Naive thymus-derived CD4-positive, alpha-beta T cell (primary cell): ENCODE measurements around the gene RAPGEF5. TPM values are rescaled to one million over a fixed set of nuclear protein-coding genes. Genes with fewer than 3 reads are reported as not detected.

ENCODE experiments used
- ATAC-seq: fragments of 150-1000 bp; cut with Tn5 transposase; 2 replicates; pipeline ENCODE4 v1.10.0; 2021; ENCODE audit warnings: mild to moderate bottlenecking, moderate library complexity
- CTCF ChIA-PET: fragments of 350-600 bp; sonication (Branson Sonifier 250); formaldehyde crosslinking; loops from one replicate; lab custom pipeline; 2021; ENCODE audit warnings: antibody characterized with exemption; lab: Charles Lee
- POLR2A ChIA-PET: fragments of 350-600 bp; sonication (Branson Sonifier 250); formaldehyde crosslinking; loops from one replicate; lab custom pipeline; 2021; ENCODE audit warnings: antibody characterized with exemption, inconsistent platforms; lab: Charles Lee
- DNase-seq, 9 donors: peaks; one replicate each; pipeline versions ENCODE4 v3.0.0 to v3.0.0-alpha.2; 2020 to 2022; ENCODE audit warnings: mixed read lengths in 1 of 9
- H3K27ac ChIP-seq: one replicate; pipeline ENCODE4 v1.7.0; 2013; ENCODE audit warnings: mild to moderate bottlenecking, low read depth, low read length, moderate library complexity
- H3K27me3 ChIP-seq, 2 donors: one replicate each; pipeline ENCODE4 v1.7.0; 2013; ENCODE audit warnings: low read length in 2 of 2, mild to moderate bottlenecking in 2 of 2, moderate library complexity in 2 of 2; ENCODE audit not compliant: control insufficient read depth in 2 of 2, insufficient read depth in 2 of 2
- H3K36me3 ChIP-seq, 3 experiments: 1 replicate in 2 of 3; 2 replicates in 1 of 3; pipeline ENCODE4 v1.7.0; 2013; ENCODE audit warnings: low read length in 3 of 3, mild to moderate bottlenecking in 3 of 3, moderate library complexity in 1 of 3; ENCODE audit not compliant: insufficient read depth in 3 of 3, control insufficient read depth in 2 of 3
- H3K4me1 ChIP-seq, 2 donors: one replicate each; pipeline ENCODE4 v1.7.0; 2013; ENCODE audit warnings: low read length in 2 of 2, mild to moderate bottlenecking in 2 of 2, moderate library complexity in 1 of 2; ENCODE audit not compliant: control insufficient read depth in 2 of 2, insufficient read depth in 2 of 2
- H3K4me3 ChIP-seq: 2 replicates; pipeline ENCODE4 v1.7.0; 2013; ENCODE audit warnings: mild to moderate bottlenecking, low read length
- H3K9me3 ChIP-seq, 3 experiments: 1 replicate in 2 of 3; 2 replicates in 1 of 3; pipeline ENCODE4 v1.7.0; 2013; ENCODE audit warnings: low read length in 3 of 3; ENCODE audit not compliant: control insufficient read depth in 2 of 3
- H3K27ac Mint-ChIP-seq, 9 donors: one replicate each; pipeline ENCODE4 v1.8.0; 2020 to 2022; ENCODE audit warnings: mixed read lengths in 9 of 9, mild to moderate bottlenecking in 8 of 9, moderate library complexity in 5 of 9, inconsistent platforms in 2 of 9
- H3K27me3 Mint-ChIP-seq, 5 donors: one replicate each; pipeline ENCODE4 v1.8.0; 2021 to 2022; ENCODE audit warnings: mixed read lengths in 5 of 5, mild to moderate bottlenecking in 1 of 5
- H3K36me3 Mint-ChIP-seq, 5 donors: one replicate each; pipeline ENCODE4 v1.8.0; 2020 to 2022; ENCODE audit warnings: mixed read lengths in 5 of 5, mild to moderate bottlenecking in 3 of 5, inconsistent platforms in 1 of 5
- H3K4me1 Mint-ChIP-seq, 7 donors: one replicate each; pipeline ENCODE4 v1.8.0; 2020 to 2022; ENCODE audit warnings: mixed read lengths in 7 of 7, mild to moderate bottlenecking in 3 of 7, inconsistent platforms in 1 of 7
- H3K4me3 Mint-ChIP-seq, 10 donors: one replicate each; pipeline ENCODE4 v1.8.0; 2020 to 2022; ENCODE audit warnings: mild to moderate bottlenecking in 10 of 10, mixed read lengths in 10 of 10, moderate library complexity in 6 of 10, inconsistent platforms in 2 of 10
- H3K9me3 Mint-ChIP-seq, 11 donors: one replicate each; pipeline ENCODE4 v1.8.0; 2020 to 2022; ENCODE audit warnings: mixed read lengths in 11 of 11, mild to moderate bottlenecking in 4 of 11, inconsistent platforms in 1 of 11, moderate library complexity in 1 of 11
- intact Hi-C, 2 donors: fragments of 100-400 bp; cut with micrococcal nuclease; formaldehyde crosslinking; loops; one replicate each; pipeline ENCODE4 v1.15.1; 2023
- polyA plus RNA-seq, 2 donors: library from polyadenylated mRNA; unstranded; fragments of 300-500 nt; fragmentation: Illumina TruSeq; gene quantifications; one replicate each; pipeline ENCODE4 v1.2.3, GENCODE V29; 2021
- total RNA-seq, 6 experiments: library from RNA in 5 of 6; stranded (reverse) in 5 of 6; gene quantifications; 1 replicate in 5 of 6; 2 replicates in 1 of 6; pipeline ENCODE4 v1.2.3 and lab custom pipeline; 2021 to 2026

RAPGEF5 gene
- total and polyA plus RNA-seq, 7 experiments from 2014 or later = 0.17 to 0.93 TPM; not detected in 5

DNA sequence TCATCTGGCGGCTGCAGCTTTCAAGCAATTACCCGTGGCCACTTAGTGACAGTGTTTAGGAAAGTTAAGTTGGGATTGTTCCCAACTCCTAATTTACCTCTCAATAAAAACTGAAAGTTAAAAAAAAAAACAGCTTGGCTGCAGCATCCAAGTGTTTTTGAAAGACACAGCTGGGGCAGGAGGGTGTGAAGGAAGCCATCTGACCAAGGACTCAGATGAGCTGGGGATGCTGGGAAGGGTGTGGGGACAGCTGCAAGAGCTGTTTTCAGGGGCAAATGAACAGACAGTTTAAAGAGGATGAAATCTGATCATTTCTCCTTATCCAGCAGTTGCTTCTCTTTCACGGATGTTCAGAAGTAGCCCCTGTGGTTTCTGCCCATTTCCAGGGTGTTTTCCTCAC lies 282.1 kb downstream of the RAPGEF5 start:
- no peak overlapping the region for H3K27ac Mint-ChIP-seq
- no peaks in the 10 kb centered on the region for H3K4me1 ChIP-seq
- no peaks in the 10 kb centered on the region for H3K9me3 ChIP-seq
- peaks cover 31 to 47% (median 43%) of the 10 kb centered on the region in 5 donors for H3K27me3 Mint-ChIP-seq
- H3K9me3 Mint-ChIP-seq = peaks cover 0 to 2% (median 0%) of the 10 kb centered on the region in 11 donors
- H3K4me1 Mint-ChIP-seq = no peaks in the 10 kb centered on the region
- no peaks in the 10 kb centered on the region for H3K36me3 ChIP-seq
- intact Hi-C loops = no loop called here
- H3K4me3 Mint-ChIP-seq = no peak overlapping the region
- DNase-seq = no peak
- no peak overlapping the region for H3K27ac ChIP-seq
- ATAC-seq = no peak
- ChIA-PET CTCF (interaction anchor here (2.3 kb wide), 1 partner anchor 9 kb away, joined by 5 read pairs; no protein-coding TSS in a partner anchor), POLR2A (no interaction called here)
- peaks cover 4 to 7% of the 10 kb centered on the region in 2 donors for H3K27me3 ChIP-seq
- H3K4me3 ChIP-seq = no peak overlapping the region
- H3K36me3 Mint-ChIP-seq = no peaks in the 10 kb centered on the region

Other genes starting within 250 kb of the RAPGEF5 start
- gene STEAP1B, start 143.0 kb upstream of the RAPGEF5 start, total RNA-seq = under 1 TPM in 3 of 5 experiments, not detected in 2; 0.15 to 0.61 (median 0.44) TPM
- gene STEAP1B, start 143.0 kb upstream of the RAPGEF5 start, polyA plus RNA-seq = not detected